Loucy (cell line): ENCODE results near the gene ODF4.
"Not testable (repeated sequence)": the region's sequence is repeated elsewhere in the genome, so short reads cannot be mapped to it uniquely, and the experiment has no call there.

Experiments
- H2AFZ ChIP-seq: fragments of 200-600 bp; sonication (generic); 2 replicates; pipeline ENCODE4 v1.6.0; 2016; ENCODE audit warnings: antibody characterized with exemption, mild to moderate bottlenecking, low read length, moderate library complexity
- H3F3A ChIP-seq: fragments of 200-600 bp; 2 replicates; pipeline ENCODE4 v1.6.0; 2016; ENCODE audit warnings: antibody characterized with exemption, low read depth, mild to moderate bottlenecking
- H3K27me3 ChIP-seq: fragments of 200-600 bp; sonication (generic); 2 replicates; pipeline ENCODE4 v1.6.1; 2014; ENCODE audit warnings: low read length, mild to moderate bottlenecking; ENCODE audit not compliant: insufficient read depth, poor library complexity, severe bottlenecking
- H3K36me3 ChIP-seq: fragments of 200-600 bp; sonication (generic); 2 replicates; pipeline ENCODE4 v1.6.1; 2016; ENCODE audit warnings: low read length; ENCODE audit not compliant: insufficient read depth
- H3K4me1 ChIP-seq: fragments of 200-600 bp; sonication (generic); 2 replicates; pipeline ENCODE4 v1.5.1; 2014; ENCODE audit warnings: low read length, mild to moderate bottlenecking; ENCODE audit not compliant: insufficient read depth, poor library complexity, severe bottlenecking
- H3K4me2 ChIP-seq: fragments of 200-600 bp; sonication (generic); 2 replicates; pipeline ENCODE4 v1.6.0; 2014; ENCODE audit warnings: antibody characterized with exemption, low read length, low read depth, mild to moderate bottlenecking; ENCODE audit not compliant: poor library complexity, severe bottlenecking
- H3K4me3 ChIP-seq: fragments of 200-600 bp; sonication (generic); 2 replicates; pipeline ENCODE4 v1.5.1; 2014; ENCODE audit warnings: low read length, mild to moderate bottlenecking, mixed read lengths; ENCODE audit not compliant: poor library complexity, severe bottlenecking
- H3K79me2 ChIP-seq: fragments of 200-600 bp; sonication (generic); 2 replicates; pipeline ENCODE4 v1.6.1; 2014; ENCODE audit warnings: low read length; ENCODE audit not compliant: insufficient read depth
- H3K9ac ChIP-seq: fragments of 200-600 bp; sonication (generic); 2 replicates; pipeline ENCODE4 v1.6.0; 2014; ENCODE audit warnings: mild to moderate bottlenecking, low read depth, low read length, moderate library complexity; ENCODE audit not compliant: poor library complexity, severe bottlenecking
- H3K9me2 ChIP-seq: fragments of 200-600 bp; sonication (generic); replicated peaks from 2 replicates; pipeline ENCODE4 v1.6.1; 2016; ENCODE audit warnings: low read depth, low read length, mixed read lengths
- H3K9me3 ChIP-seq: fragments of 200-600 bp; sonication (generic); 2 replicates; pipeline ENCODE4 v1.6.1; 2014; ENCODE audit warnings: mild to moderate bottlenecking, antibody characterized with exemption, low read length, low read depth; ENCODE audit not compliant: insufficient read depth
- H4K20me1 ChIP-seq: fragments of 200-600 bp; sonication (generic); 2 replicates; pipeline ENCODE4 v1.6.0; 2014; ENCODE audit warnings: antibody characterized with exemption, low read length, mild to moderate bottlenecking; ENCODE audit not compliant: insufficient read depth, poor library complexity, severe bottlenecking
- CTCF ChIP-seq: fragments of 200-600 bp; sonication (generic); conservative IDR thresholded peaks from 2 replicates; pipeline ENCODE4 v1.5.1; 2014; ENCODE audit warnings: mild to moderate bottlenecking, antibody characterized with exemption, low read length
- EZH2phosphoT487 ChIP-seq: fragments of 200-600 bp; IDR thresholded peaks from 2 replicates; pipeline ENCODE4 v1.6.1; 2018; ENCODE audit warnings: antibody characterized with exemption, mild to moderate bottlenecking, moderate library complexity, borderline replicate concordance

Gene ODF4

GRCh38 chr17:8372422-8372821, 32.8 kb downstream of the ODF4 start:
- H3K4me1 ChIP-seq = peaks cover 13% of the 10 kb centered on the region
- no peak overlapping the region for H2AFZ ChIP-seq
- H3K9me2 ChIP-seq = no peaks in the 10 kb centered on the region
- TF ChIP-seq EZH2phosphoT487 = no peak
- TF ChIP-seq CTCF = no peak
- no peak overlapping the region for H3K4me3 ChIP-seq
- no peaks in the 10 kb centered on the region for H3K27me3 ChIP-seq
- H3K36me3 ChIP-seq = peaks cover 7% of the 10 kb centered on the region; the same call in 1 of the 2 replicates
- H3F3A ChIP-seq = peaks cover 8% of the 10 kb centered on the region
- no peaks in the 10 kb centered on the region for H3K9me3 ChIP-seq
- H3K4me2 ChIP-seq = no peak overlapping the region
- peaks cover 8% of the 10 kb centered on the region for H4K20me1 ChIP-seq
- H3K79me2 ChIP-seq = peaks cover 14% of the 10 kb centered on the region
- H3K9ac ChIP-seq = no peak overlapping the region

- H3K4me1 ChIP-seq = peaks cover 21% of the 10 kb centered on the region
- not testable (repeated sequence) for H3K9me3 ChIP-seq, H3K4me2 ChIP-seq, H3K9me2 ChIP-seq, H2AFZ ChIP-seq, H3K27me3 ChIP-seq, H3K4me3 ChIP-seq, H3K9ac ChIP-seq
- peaks cover 26% of the 10 kb centered on the region for H3K79me2 ChIP-seq
- peaks cover 19% of the 10 kb centered on the region for H3F3A ChIP-seq
- peaks cover 22% of the 10 kb centered on the region for H3K36me3 ChIP-seq
- peaks cover 21% of the 10 kb centered on the region for H4K20me1 ChIP-seq
Measured at GRCh38 chr17:8373856-8374255, 34.2 kb downstream of the ODF4 start.

GRCh38 chr17:8375738-8376259, 36.2 kb downstream of the ODF4 start:
- Histone ChIP-seq H4K20me1 (peaks cover 41% of the 10 kb centered on the region), H3K4me3 (peak overlapping the region; percentile 84), H3K4me1 (peaks cover 35% of the 10 kb centered on the region), H3K79me2 (peaks cover 45% of the 10 kb centered on the region), H3K9me3 (no peaks in the 10 kb centered on the region), H3K9ac (peak overlapping the region; percentile 82), H3K4me2 (peak overlapping the region; percentile 98), H3K9me2 (no peaks in the 10 kb centered on the region), H3K27me3 (no peaks in the 10 kb centered on the region), H3K36me3 (peaks cover 41% of the 10 kb centered on the region), H3F3A (peaks cover 24% of the 10 kb centered on the region), H2AFZ (peak overlapping the region; percentile 85; the same call in 1 of the 2 replicates)
- TF ChIP-seq EZH2phosphoT487 = no peak
- TF ChIP-seq CTCF = no peak
